Activated CD8-positive, alpha-beta memory T cell treated with anti-CD3 and anti-CD28 coated beads, Interleukin-2, amount 50 U/mL, for 1 hour (primary cell): Measurements from ENCODE around the gene INKA2.

Experiments used
- DNase-seq: peaks from one replicate; pipeline ENCODE4 v3.0.0-alpha.2; 2020; ENCODE audit errors: extremely low read depth

INKA2 gene

DNA sequence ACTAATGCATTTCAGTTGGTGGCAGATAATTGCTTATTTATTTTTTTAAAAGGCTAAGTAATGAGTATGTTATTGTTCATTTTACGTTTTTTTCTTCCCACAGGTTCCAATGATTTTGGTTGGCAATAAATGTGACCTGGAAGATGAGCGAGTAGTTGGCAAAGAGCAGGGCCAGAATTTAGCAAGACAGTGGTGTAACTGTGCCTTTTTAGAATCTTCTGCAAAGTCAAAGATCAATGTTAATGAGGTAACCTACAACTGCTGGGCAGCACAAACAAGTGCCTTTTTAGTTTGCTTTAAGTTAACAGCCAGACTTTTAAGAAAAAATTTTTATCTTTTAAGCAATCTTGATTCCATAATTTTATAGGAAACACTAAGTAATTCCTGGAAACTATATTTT, 35.0 kb downstream of the INKA2 start:
- DNase-seq = no peak

DNA sequence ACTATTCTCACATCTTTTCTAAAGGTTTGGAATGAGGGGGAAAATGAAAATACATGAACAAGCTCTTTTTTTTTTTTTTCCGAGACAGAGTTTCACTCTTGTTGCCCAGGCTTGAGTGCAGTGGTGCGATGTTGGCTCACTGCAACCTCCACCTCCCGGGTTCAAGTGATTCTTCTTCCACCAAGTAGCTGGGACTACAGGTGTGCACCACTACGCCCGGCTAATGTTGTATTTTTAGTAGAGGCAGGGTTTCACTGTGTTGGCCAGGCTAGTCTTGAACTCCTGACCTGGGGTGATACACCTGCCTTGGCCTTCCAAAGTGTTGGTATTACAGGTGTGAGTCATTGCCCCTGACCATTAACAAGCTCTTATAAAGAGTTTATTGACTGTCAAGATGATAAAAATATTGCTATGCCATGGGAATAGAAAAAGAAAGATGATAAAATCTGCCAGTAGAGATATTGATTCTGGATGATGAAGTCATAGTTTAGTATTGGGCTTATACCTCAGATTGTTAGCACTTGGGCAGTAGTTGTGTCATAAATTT, 36.6 kb downstream of the INKA2 start:
- no peak for DNase-seq

DNA sequence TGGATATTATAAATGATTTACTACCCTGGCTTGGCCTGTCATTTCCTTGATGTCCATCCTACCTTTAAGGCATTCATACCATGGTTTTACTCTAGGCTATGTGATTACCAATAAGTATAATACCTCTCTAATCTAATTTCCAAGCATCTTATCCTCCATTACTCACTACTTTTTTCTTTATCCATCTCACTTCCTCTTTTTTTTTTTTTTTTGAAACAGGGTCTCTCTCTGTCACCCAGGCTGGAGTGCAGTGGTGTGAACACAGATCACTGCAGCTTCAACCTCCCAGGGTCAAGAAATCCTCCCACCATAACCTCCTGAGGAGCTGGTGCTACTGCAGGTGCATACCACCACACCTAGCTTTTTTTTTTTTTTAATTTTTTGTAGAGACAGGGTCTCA, 39.9 kb downstream of the INKA2 start:
- no peak for DNase-seq

DNA sequence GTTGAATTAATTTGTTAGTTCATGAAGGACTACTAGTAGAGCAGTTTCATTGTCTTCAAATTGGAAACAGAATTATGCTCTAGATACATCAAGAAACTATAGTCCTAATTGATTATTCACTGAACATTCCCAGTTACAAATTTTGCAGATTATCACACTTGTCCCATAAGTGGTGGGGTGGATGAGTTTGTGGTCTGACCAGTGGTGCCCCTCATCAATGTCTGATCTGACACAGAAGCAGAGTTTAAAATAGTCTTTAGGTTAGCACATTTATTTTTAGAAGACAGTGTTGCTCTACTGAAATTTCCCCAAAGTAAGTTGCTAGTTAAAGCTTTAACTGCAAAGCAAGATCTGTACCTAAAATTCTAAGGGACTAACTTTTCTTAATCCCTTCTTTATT, 42.9 kb downstream of the INKA2 start:
- no peak for DNase-seq

DNA sequence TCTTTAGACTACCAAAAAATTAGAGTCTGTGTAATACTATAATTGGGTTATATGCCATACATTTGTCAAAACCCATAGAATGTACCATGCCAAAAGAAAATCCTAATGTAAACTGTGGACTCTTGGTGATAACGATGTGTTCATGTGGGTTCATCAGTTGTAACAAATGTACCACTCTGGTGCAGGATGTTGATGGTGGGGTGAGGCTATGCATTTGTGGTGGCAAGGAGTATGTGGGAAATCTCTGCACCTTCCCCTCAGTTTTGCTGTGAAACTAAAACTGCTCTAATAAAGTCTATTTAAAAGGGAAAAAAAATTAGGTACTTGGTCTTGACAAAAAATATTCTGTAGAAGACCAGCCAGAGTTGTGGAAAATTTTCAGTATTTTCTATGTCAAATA, 43.4 kb downstream of the INKA2 start:
- DNase-seq = no peak

DNA sequence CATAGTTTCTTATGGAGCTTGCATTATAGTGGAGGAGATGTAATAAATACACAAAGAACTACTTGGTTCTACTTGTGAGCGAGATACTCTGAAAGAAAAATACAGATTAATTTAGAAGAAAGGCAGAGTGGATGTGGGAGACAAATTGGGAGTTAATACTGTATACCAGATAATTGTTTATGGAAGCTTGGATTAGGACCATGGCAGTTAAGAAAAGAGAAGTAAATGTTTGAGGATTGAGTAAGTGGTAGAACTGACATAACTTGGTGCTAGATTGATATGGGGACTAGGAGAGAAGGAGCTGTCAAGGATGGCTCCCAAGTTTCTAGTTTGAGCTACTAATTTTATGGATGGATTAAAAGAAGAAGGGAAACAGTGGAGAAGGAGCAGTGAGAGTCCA, 47.3 kb downstream of the INKA2 start:
- no peak for DNase-seq

DNA sequence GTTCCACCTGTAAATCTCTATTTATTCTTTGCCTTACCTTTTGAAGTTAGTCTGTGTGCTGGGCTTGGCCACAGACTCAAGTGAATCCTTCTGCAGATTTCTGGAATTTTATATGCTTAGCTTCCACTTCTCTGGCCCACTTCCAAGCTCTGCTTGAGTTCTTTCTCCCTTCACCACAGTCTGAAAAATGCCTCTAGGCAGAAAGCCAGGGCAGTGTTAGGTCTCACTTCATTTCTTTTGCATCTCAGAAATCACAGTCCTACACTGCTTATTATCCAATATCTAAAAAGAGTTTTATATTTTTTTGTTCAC, 48.9 kb downstream of the INKA2 start:
- DNase-seq = no peak
